Measurements from ENCODE around the gene KCNMB1.

The KCNMB1 gene

DNA sequence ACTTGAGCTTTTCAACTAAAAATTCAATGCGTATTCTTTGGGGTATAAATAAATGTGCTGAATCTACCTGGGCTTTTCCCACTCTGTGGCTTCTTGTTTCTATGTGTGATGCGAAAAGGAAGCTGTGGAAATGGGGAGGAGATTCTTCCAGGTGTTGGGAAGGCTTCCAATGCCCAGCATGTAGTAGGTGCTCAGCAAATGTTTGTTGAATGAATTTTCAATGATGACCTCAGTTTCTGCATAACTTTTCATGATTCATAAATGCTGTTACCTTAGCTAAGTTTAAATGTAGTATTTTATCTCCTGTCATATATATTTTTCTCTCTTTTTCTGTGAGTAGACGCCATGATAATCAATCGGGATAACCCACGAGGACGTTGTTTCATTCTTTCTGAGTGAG, 25.6 kb upstream of the KCNMB1 start:
- no peak for DNase-seq (ENCODE audit: low read depth in 3 of 3)

GRCh38 chr5:170413897-170414296, 24.7 kb upstream of the KCNMB1 start:
- no peak for DNase-seq (ENCODE audit: low read depth in 3 of 3)

GRCh38 chr5:170411100-170411499, 21.9 kb upstream of the KCNMB1 start:
- DNase-seq (ENCODE audit: low read depth in 3 of 3): no peak

GRCh38 chr5:170410401-170410800, 21.2 kb upstream of the KCNMB1 start:
- no peak for DNase-seq (ENCODE audit: low read depth in 3 of 3)

DNA sequence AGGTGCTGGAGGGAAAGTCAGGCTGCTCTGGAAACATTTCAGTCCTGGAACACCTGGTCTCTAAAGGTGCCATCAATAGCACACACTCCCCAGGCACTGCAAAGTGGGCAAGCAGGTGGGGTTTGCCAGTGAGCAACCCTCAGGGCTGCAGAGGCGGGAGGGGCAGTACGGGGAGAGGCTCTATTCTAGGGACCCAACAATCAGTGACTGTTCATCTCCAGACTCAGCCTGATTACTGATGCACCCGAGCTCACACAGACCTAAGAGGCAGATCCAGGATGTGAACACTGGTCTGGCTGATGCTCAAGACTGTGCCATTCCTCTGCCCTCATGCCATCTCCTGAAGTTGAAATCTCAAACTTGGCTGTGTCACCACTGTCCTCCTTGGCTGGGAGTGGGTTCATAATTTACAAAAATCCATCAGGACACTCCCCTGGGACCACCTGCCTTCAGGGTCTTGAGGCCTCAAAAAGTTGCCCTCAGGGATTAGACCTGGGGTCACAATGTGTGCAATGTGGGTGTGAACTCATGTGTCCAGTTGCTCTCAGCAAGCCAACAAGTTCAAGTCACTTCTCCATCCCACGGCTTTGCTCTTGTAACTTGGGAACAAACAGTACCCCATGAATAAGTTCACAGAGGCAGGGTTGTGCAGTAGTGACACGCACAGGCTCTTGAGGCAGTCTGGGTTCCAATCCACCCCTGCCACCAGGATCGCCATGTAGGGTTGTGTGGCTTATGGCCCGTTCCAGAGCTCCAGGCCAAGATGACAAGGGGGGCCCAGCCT, 19.9 kb upstream of the KCNMB1 start:
- no peak for DNase-seq (ENCODE audit: low read depth in 3 of 3)

GRCh38 chr5:170408226-170408625, 19.1 kb upstream of the KCNMB1 start:
- DNase-seq (ENCODE audit: low read depth in 3 of 3): no peak

- DNase-seq (ENCODE audit: low read depth in 3 of 3): no peak
Observed at GRCh38 chr5:170407062-170407461, 17.9 kb upstream of the KCNMB1 start.

GRCh38 chr5:170405817-170406216, 16.6 kb upstream of the KCNMB1 start:
- no peak for DNase-seq (ENCODE audit: low read depth in 3 of 3)

DNA sequence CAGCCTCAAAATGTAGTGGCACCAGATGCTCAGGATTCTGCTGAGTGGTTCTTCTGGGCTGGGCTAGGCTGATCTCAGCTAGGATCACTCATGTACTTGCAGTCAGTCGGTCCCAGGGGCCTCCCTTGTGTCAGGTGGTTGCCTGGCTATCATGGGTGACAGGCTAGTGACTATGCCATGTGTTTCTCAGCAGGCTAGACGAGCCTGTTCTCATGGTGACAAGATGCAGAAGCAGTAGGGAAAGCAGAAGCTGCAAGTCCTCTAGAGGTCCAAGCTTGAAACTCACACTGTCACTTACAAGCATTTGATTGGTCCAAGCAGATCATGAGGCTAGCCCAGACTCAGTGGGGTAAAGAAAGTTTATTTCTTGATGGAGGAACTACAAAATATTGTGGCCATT, 15.2 kb upstream of the KCNMB1 start:
- no peak for DNase-seq (ENCODE audit: low read depth in 3 of 3)

- DNase-seq (ENCODE audit: low read depth in 3 of 3): no peak
Observed at GRCh38 chr5:170403675-170404074, 14.5 kb upstream of the KCNMB1 start.

GRCh38 chr5:170402508-170402907, 13.3 kb upstream of the KCNMB1 start:
- DNase-seq (ENCODE audit: low read depth in 3 of 3): no peak

GRCh38 chr5:170397059-170397458, 7.9 kb upstream of the KCNMB1 start:
- DNase-seq (ENCODE audit: low read depth in 3 of 3): no peak

DNA sequence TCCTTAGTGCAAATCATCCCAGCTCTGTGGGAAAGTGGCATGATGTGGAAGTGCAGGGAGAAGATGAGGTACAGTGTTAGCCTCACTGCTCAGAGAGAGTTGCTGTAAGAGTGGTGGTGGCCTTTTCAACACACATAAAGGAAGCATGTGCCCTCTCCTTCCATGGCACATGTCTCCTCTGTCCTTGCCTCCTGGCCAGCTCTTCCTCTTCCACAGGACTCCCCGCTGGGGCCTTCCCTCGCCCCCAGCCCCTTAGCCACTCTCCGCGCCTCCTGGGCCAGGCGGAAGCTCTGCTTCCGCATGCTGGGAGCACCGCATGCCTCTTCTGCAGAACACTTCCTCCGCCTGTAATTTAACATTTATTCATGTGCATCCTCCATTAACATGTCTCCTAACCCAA, 4.8 kb upstream of the KCNMB1 start:
- DNase-seq (ENCODE audit: low read depth in 3 of 3): no peak

GRCh38 chr5:170393235-170393634, 4.1 kb upstream of the KCNMB1 start:
- peak; percentile 9 to 43 (median 12) for DNase-seq (ENCODE audit: low read depth in 3 of 3)

DNA sequence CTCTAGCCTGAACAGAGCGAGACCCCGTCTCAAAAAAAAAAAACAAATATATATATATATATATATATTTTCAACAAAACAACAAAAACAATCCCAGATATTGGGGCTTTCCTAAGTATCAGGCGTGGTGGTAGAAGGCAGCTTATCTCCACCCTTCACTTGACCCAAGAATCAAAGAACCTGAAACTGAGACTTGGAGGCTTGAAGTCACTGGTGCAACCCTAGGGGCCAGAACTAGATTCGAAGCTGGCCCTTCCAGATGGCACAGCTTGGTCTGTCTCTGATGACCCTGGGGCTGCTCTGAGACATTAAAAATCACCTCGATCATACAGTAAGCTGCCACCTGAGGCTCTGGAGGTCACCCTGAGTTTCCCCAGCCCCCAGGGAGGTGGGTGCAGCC, 1.3 kb upstream of the KCNMB1 start:
- DNase-seq (ENCODE audit: low read depth in 3 of 3): no peak

DNA sequence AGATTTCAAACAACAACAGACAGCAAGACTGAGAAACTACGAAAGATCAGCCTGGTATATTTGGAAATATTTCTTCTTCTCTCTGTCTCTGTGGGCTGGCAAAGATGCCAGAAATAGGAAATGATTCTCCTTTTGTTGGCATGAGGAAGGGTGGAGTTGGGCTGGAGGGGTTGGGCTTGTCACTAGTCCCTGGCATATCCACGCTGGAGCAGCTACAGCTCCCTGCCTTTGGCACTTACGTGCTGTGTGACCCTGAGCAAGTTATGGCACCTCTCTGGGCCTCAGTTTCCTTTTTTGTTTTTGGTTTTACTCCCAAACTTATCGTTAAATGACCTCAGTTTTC, 354 bp upstream of the KCNMB1 start:
- no peak for DNase-seq (ENCODE audit: low read depth in 3 of 3)

- DNase-seq (ENCODE audit: low read depth in 3 of 3): no peak
Observed at GRCh38 chr5:170387775-170388639, 1.2 kb downstream of the KCNMB1 start.

DNA sequence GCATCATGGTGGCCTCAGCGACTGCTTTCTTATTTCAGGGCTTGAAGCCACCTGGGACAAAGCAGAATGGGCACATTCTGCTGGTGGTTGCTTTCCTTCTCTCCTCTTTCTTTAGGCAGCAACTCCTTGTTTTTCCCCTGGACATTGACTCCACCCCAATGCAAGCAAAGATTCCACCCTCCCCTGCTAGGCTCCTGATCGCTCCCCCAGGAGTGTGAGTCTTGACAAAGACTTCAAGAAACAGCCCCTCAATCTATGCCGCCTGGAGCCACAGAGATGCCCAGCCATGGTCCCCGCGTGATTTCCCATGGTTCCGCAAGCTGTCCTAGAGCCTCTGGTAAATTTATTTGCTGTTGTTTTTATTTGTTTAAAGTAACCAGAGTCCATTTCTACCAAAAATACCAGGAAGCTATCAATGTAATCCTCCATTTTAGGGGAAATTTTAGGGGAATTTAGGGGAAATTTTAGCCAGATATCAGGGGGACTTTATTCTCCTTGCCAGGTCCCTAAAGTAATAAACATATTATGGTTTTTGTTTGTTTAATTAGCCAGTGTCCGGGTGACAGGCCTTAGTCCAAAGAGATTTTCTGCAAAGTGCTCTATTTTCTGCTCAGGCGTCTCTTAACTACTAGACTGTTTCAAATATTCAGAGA, 2.3 kb downstream of the KCNMB1 start:
- DNase-seq (ENCODE audit: low read depth in 3 of 3): no peak

DNA sequence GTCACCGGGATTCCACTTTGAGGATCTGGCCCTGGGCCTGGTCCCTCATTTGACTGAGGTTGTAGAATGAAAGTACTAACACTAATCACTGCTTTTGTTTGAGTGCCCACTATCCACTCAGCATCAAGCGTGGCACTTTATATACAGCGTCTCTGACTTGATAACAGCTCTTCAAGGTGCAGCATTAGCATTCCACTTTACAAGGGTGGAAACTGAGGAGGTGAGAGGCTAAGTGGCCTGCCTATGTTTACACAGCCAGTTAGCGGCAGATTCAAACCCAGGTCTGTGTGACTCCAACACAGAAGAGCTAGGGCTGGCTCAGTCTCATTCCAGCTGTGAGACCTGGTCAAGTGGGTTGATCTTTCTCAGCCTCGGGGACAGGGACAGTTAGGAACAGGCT, 5.9 kb downstream of the KCNMB1 start:
- DNase-seq (ENCODE audit: low read depth in 3 of 3): no peak

DNA sequence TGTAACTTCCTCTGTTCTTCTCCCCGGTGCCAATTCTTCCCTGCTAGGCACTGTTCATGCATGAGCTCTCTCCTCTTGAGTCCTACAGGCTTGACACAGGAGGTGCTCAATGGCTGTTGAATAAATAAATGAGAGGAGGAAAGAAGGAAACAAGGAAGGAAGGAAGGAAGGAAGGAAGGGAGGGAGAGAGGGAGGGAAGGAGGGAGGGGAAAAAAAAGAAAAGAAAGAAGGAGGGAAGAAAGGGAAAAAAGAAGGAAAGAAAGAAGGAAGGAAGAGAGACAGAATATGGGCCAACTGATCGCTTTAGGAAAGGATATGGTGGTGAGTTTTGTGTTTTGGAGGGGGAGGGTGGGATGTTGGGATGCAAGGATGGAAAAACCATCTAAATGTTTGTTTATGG, 6.4 kb downstream of the KCNMB1 start:
- no peak for DNase-seq (ENCODE audit: low read depth in 3 of 3)

DNA sequence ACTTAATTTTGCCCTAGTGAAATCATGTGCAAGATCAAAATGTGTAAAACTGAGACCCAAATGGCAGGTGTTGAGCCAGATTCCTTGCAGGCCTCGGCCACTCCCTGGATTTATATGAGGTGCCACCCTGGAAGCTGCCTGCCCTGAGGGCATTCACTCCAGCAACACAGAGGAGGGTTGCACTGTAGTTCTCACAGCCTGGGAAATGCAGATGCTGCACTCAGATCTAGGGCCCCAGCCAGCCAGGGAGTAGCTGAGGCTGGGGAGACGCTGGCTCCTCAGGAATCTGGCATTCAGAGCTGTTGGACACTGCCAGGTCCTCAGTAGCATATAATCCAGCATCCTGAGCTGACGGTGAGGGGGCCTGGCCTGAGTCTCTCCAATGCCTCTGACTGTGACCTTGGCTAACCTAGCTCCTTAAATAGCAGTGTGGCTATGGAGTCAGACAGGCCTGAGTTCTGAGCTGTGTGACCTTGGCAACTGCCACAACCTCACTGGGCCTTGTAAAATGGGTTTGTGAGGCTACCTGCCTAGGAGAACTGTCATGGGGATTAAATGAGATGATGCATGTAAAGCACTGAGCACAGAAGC, 8.7 kb downstream of the KCNMB1 start:
- DNase-seq (ENCODE audit: low read depth in 3 of 3): no peak

DNA sequence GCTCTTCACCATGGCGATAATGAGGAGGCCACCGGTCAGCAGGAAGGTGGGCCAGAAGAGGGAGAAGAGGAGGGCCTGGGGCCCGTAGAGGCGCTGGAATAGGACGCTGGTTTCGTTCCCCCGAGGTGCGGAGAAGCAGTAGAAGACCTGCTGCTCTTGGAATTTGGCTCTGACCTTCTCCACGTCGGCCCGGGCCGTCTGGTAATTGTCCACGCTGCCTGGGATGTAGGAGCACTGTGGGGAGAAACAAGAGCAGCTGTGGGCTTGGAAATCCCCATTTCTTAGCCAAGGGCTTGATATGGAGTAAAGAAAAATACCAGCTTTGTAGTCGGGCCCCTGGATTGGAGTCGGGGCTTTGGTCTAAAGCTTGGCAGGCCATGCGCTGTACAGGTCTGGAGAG, 10.4 kb downstream of the KCNMB1 start:
- no peak for DNase-seq (ENCODE audit: low read depth in 3 of 3)

All from stimulated activated CD4-positive, alpha-beta T cell treated with anti-CD3 and anti-CD28 coated beads, TNF-alpha, amount 100 ng/mL, for 24 hours (primary cell).